Measurements from ENCODE around the gene ARHGDIG. TPM values are rescaled to one million over a fixed set of nuclear protein-coding genes. Genes with fewer than 3 reads are reported as not detected.

ARHGDIG gene
- total and polyA plus RNA-seq, 2 of the 4 experiments (the other 2 are of a cell fraction): 0.24 to 0.36 TPM

DNA sequence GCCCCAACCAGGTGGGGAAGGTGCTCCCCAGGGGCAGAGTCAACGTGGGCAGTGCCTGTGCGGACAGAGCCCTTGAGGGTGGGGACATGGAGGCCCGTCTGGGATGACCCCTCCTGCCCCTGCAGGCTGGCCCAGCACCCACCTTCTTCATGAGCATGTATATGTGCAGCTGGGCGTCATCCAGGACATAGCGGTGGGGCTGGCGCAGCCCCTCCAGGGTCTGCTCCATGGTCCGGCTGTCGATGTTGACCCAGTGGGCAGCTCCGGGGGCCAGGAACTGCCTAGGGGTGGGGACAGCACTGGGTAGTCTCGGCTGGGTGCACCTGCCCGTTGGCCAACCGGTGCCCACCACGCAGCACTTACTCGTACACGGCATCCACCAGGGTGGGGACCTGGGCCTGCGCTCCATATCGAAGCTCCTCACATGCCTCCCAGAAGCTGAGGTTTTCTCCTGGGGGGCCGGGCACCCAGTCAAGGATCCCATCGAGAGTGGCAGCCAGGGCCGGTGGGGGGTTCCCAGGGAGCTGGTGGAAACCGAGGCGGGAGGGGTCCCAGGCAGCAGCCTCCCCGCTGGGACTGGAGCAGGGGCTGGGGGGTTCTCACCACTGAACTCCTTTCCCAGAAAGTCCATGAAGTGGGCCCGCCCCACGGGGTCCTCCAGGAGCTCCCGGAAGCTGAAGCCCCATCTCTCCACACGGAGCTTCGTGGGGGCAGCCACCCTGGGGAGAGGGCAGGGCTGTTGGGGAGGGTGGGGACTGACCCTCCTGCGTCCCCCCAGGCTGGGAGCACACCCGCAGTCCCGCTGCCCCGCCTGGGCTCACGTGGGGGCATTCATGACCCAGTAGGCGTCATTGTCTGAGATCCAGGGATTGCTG is 9.8 kb upstream of the ARHGDIG start:
- Histone ChIP-seq H4K5ac (ENCODE audit: low read depth, low read length) (no peak overlapping the region), H4K91ac (ENCODE audit: insufficient read depth, low read depth, low read length) (no peak overlapping the region), H3K79me1 (ENCODE audit: low read depth in 1 of 2, low read length in 2 of 2) (no peaks in the 10 kb centered on the region), H3K9me3 (ENCODE audit: control insufficient read depth, insufficient read depth, low read length) (no peaks in the 10 kb centered on the region), H3K18ac (ENCODE audit: low read depth, low read length) (no peak overlapping the region), H2BK20ac (ENCODE audit: low read depth, low read length) (no peak overlapping the region), H2BK5ac (ENCODE audit: low read depth, low read length, poor library complexity, severe bottlenecking) (no peak overlapping the region), H3K27me3 (ENCODE audit: control insufficient read depth, insufficient read depth, low read length) (peaks cover 12% of the 10 kb centered on the region; the same call in 1 of the 2 replicates), H3K27ac (ENCODE audit: insufficient read depth, low read length) (no peak overlapping the region), H2AK5ac (ENCODE audit: low read depth, low read length) (no peak overlapping the region), H4K8ac (ENCODE audit: low read depth in 2 of 2, low read length in 2 of 2) (no peak overlapping the region), H3K4ac (ENCODE audit: low read depth, low read length) (no peak overlapping the region), H3K56ac (ENCODE audit: extremely low read depth, insufficient read depth, low read length) (no peak overlapping the region), H2BK15ac (ENCODE audit: low read depth, low read length) (no peak overlapping the region), H2AK9ac (replicated peaks; ENCODE audit: low read depth, low read length, poor library complexity) (no peak overlapping the region), H2BK120ac (ENCODE audit: low read depth, low read length) (no peak overlapping the region), H3K4me3 (ENCODE audit: insufficient read depth, low read depth, low read length) (no peak overlapping the region), H4K20me1 (ENCODE audit: insufficient read depth, low read length) (no peaks in the 10 kb centered on the region), H3K9ac (ENCODE audit: low read depth, low read length) (no peak overlapping the region), H3K36me3 (ENCODE audit: control insufficient read depth, insufficient read depth, low read length) (no peaks in the 10 kb centered on the region), H2AFZ (replicated peaks; ENCODE audit: low read length, poor library complexity) (no peak overlapping the region), H3K4me2 (ENCODE audit: low read depth, low read length) (no peak overlapping the region), H3K23ac (ENCODE audit: low read depth, low read length) (no peak overlapping the region), H3K14ac (replicated peaks; ENCODE audit: low read depth, low read length) (no peak overlapping the region), H3K4me1 (ENCODE audit: control insufficient read depth, insufficient read depth, low read length) (peaks cover 3% of the 10 kb centered on the region; the same call in 1 of the 2 replicates), H3K9me1 (ENCODE audit: insufficient read depth, low read length) (peaks cover 3% of the 10 kb centered on the region)
- DNase-seq (no peak), ATAC-seq (ENCODE audit: low read depth) (no peak)
- POLR2A ChIA-PET (ENCODE audit: unreplicated experiment): no interaction called here
- dilution Hi-C loops (cut with HindIII; ENCODE audit: low sequenced_read_pairs, unreplicated experiment): no loop called here
- in situ Hi-C loops (cut with MboI; ENCODE audit: low sequenced_read_pairs): no loop called here
- intact Hi-C loops (cut with micrococcal nuclease): no loop called here
- BruUV-seq (replicated peaks): no TSS peak
- TF ChIP-seq RAD21 (IDR thresholded peaks at IDR 0.05; ENCODE audit: low read length) (no peak), MXI1 (IDR thresholded peaks at IDR 0.05; ENCODE audit: borderline replicate concordance, low read depth, low read length) (no peak), SMC3 (IDR thresholded peaks at IDR 0.05; ENCODE audit: low read depth, low read length) (no peak), BHLHE40 (IDR thresholded peaks at IDR 0.05; ENCODE audit: low read depth, low read length) (no peak), MAFK (IDR thresholded peaks at IDR 0.05; ENCODE audit: low read depth, low read length) (no peak), CEBPB (IDR thresholded peaks at IDR 0.05; ENCODE audit: low read depth, low read length) (no peak)
- TF ChIP-seq, protein P1, sequence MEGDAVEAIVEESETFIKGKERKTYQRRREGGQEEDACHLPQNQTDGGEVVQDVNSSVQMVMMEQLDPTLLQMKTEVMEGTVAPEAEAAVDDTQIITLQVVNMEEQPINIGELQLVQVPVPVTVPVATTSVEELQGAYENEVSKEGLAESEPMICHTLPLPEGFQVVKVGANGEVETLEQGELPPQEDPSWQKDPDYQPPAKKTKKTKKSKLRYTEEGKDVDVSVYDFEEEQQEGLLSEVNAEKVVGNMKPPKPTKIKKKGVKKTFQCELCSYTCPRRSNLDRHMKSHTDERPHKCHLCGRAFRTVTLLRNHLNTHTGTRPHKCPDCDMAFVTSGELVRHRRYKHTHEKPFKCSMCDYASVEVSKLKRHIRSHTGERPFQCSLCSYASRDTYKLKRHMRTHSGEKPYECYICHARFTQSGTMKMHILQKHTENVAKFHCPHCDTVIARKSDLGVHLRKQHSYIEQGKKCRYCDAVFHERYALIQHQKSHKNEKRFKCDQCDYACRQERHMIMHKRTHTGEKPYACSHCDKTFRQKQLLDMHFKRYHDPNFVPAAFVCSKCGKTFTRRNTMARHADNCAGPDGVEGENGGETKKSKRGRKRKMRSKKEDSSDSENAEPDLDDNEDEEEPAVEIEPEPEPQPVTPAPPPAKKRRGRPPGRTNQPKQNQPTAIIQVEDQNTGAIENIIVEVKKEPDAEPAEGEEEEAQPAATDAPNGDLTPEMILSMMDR (conservative IDR thresholded peaks at IDR 0.05; ENCODE audit: low read depth, low read length): no peak
- CTCF ChIA-PET: no interaction called here
- WGBS, 2 experiments (ENCODE audit: extremely low coverage in 2 of 2, insufficient read length in 1 of 2): 86% methylated on average over 10 of the region's 34 CpGs; no CpG with 5 or more reads in 1 of the 2 experiments
